Measurements from ENCODE around the gene UNG. TPM values are rescaled to one million over a fixed set of nuclear protein-coding genes. Genes with fewer than 3 reads are reported as not detected.

Gene UNG
- total and polyA plus RNA-seq, 9 of the 15 experiments (the other 6 are each of a cell fraction or from before 2014, with no cell fraction given), result 8.4 to 59.8 (median 41.0) TPM

Small RNA genes lying within 50 kb of the gene (small RNA-seq; reads per million reads assigned to genes)
- 0.11 reads per million for gene RNA5SP372

Other genes with a start within 250 kb of the UNG start
- gene SSH1, start 240.0 kb upstream of the UNG start, total RNA-seq (2014; rRNA removed), result 2.0 and 2.9 TPM in 2 replicates
- gene SSH1, start 240.0 kb upstream of the UNG start, total RNA-seq (2014; rRNA removed; fragmentation: Illumina TruSeq; extraction: Trizol), result 2.3 and 2.5 TPM in 2 replicates
- 1.7 and 2.2 TPM in 2 replicates for gene SSH1, start 240.0 kb upstream of the UNG start, total RNA-seq (2015; rRNA removed; fragmentation: Illumina TruSeq; extraction: Trizol)
- 5.5 and 6.5 TPM in 2 replicates for gene SSH1, start 240.0 kb upstream of the UNG start, total RNA-seq (2021)
- gene SSH1, start 240.0 kb upstream of the UNG start, polyA plus RNA-seq (2011; rRNA removed), result 3.4 and 4.2 TPM in 2 replicates
- 2.5 and 3.1 TPM in 2 replicates for gene SSH1, start 240.0 kb upstream of the UNG start, polyA plus RNA-seq (2014; fragmentation: Illumina TruSeq; extraction: Trizol)
- under 1 TPM; 0.41 to 0.45 TPM for gene SSH1, start 240.0 kb upstream of the UNG start, polyA plus RNA-seq (2014; fragmentation: Nextera tagmentation; extraction: Ambion mirVana)
- gene SSH1, start 240.0 kb upstream of the UNG start, polyA plus RNA-seq (2014; rRNA removed), result 2.3 and 2.8 TPM in 2 replicates
- gene DAO, start 217.5 kb upstream of the UNG start, total RNA-seq (2014; rRNA removed), result not detected in 2 replicates
- gene DAO, start 217.5 kb upstream of the UNG start, total RNA-seq (2014; rRNA removed; fragmentation: Illumina TruSeq; extraction: Trizol), result not detected in 2 replicates
- not detected in 2 replicates for gene DAO, start 217.5 kb upstream of the UNG start, total RNA-seq (2015; rRNA removed; fragmentation: Illumina TruSeq; extraction: Trizol)
- not detected in 2 replicates for gene DAO, start 217.5 kb upstream of the UNG start, total RNA-seq (2021)
- not detected in 2 replicates for gene DAO, start 217.5 kb upstream of the UNG start, polyA plus RNA-seq (2011; rRNA removed)
- gene DAO, start 217.5 kb upstream of the UNG start, polyA plus RNA-seq (2014; fragmentation: Illumina TruSeq; extraction: Trizol), result not detected in 2 replicates
- gene DAO, start 217.5 kb upstream of the UNG start, polyA plus RNA-seq (2014; fragmentation: Nextera tagmentation; extraction: Ambion mirVana), result not detected
- not detected in 2 replicates for gene DAO, start 217.5 kb upstream of the UNG start, polyA plus RNA-seq (2014; rRNA removed)
- 0.05 and 0.08 TPM in 2 replicates for gene SVOP, start 76.5 kb upstream of the UNG start, total RNA-seq (2014; rRNA removed)
- 0.04 TPM in 1 of 2 replicates, not detected in the other for gene SVOP, start 76.5 kb upstream of the UNG start, total RNA-seq (2014; rRNA removed; fragmentation: Illumina TruSeq; extraction: Trizol)
- gene SVOP, start 76.5 kb upstream of the UNG start, total RNA-seq (2015; rRNA removed; fragmentation: Illumina TruSeq; extraction: Trizol), result 0.07 and 0.08 TPM in 2 replicates
- gene SVOP, start 76.5 kb upstream of the UNG start, total RNA-seq (2021), result 0.09 TPM in 2 replicates
- 0.01 TPM in 2 replicates for gene SVOP, start 76.5 kb upstream of the UNG start, polyA plus RNA-seq (2011; rRNA removed)
- 0.04 and 0.07 TPM in 2 replicates for gene SVOP, start 76.5 kb upstream of the UNG start, polyA plus RNA-seq (2014; fragmentation: Illumina TruSeq; extraction: Trizol)
- under 1 TPM in 1 of 2 experiments, not detected in 1; 0.01 TPM for gene SVOP, start 76.5 kb upstream of the UNG start, polyA plus RNA-seq (2014; fragmentation: Nextera tagmentation; extraction: Ambion mirVana)
- 0.07 and 0.12 TPM in 2 replicates for gene SVOP, start 76.5 kb upstream of the UNG start, polyA plus RNA-seq (2014; rRNA removed)
- gene USP30, start 45.0 kb upstream of the UNG start, total RNA-seq (2014; rRNA removed), result 3.7 and 8.1 TPM in 2 replicates
- gene USP30, start 45.0 kb upstream of the UNG start, total RNA-seq (2014; rRNA removed; fragmentation: Illumina TruSeq; extraction: Trizol), result 2.7 and 3.0 TPM in 2 replicates
- 3.9 and 5.2 TPM in 2 replicates for gene USP30, start 45.0 kb upstream of the UNG start, total RNA-seq (2015; rRNA removed; fragmentation: Illumina TruSeq; extraction: Trizol)
- 7.0 and 9.8 TPM in 2 replicates for gene USP30, start 45.0 kb upstream of the UNG start, total RNA-seq (2021)
- 15.1 and 15.2 TPM in 2 replicates for gene USP30, start 45.0 kb upstream of the UNG start, polyA plus RNA-seq (2011; rRNA removed)
- gene USP30, start 45.0 kb upstream of the UNG start, polyA plus RNA-seq (2014; fragmentation: Illumina TruSeq; extraction: Trizol), result 8.7 and 9.4 TPM in 2 replicates
- gene USP30, start 45.0 kb upstream of the UNG start, polyA plus RNA-seq (2014; fragmentation: Nextera tagmentation; extraction: Ambion mirVana), result 1 to 10 TPM; 1.4 to 2.6 TPM
- 5.6 and 8.4 TPM in 2 replicates for gene USP30, start 45.0 kb upstream of the UNG start, polyA plus RNA-seq (2014; rRNA removed)
- gene ALKBH2, start 4.1 kb upstream of the UNG start, total RNA-seq (2014; rRNA removed), result 56.1 and 60.4 TPM in 2 replicates
- 30.9 and 43.8 TPM in 2 replicates for gene ALKBH2, start 4.1 kb upstream of the UNG start, total RNA-seq (2014; rRNA removed; fragmentation: Illumina TruSeq; extraction: Trizol)
- gene ALKBH2, start 4.1 kb upstream of the UNG start, total RNA-seq (2015; rRNA removed; fragmentation: Illumina TruSeq; extraction: Trizol), result 39.7 and 41.9 TPM in 2 replicates
- gene ALKBH2, start 4.1 kb upstream of the UNG start, total RNA-seq (2021), result 37.3 and 41.9 TPM in 2 replicates
- 30.9 and 32.3 TPM in 2 replicates for gene ALKBH2, start 4.1 kb upstream of the UNG start, polyA plus RNA-seq (2011; rRNA removed)
- 44.6 and 50.0 TPM in 2 replicates for gene ALKBH2, start 4.1 kb upstream of the UNG start, polyA plus RNA-seq (2014; fragmentation: Illumina TruSeq; extraction: Trizol)
- gene ALKBH2, start 4.1 kb upstream of the UNG start, polyA plus RNA-seq (2014; fragmentation: Nextera tagmentation; extraction: Ambion mirVana), result 10 to 100 TPM in 1 of 2 experiments, 1 to 10 TPM in 1; 5.9 to 13.6 TPM
- gene ALKBH2, start 4.1 kb upstream of the UNG start, polyA plus RNA-seq (2014; rRNA removed), result 47.4 and 50.5 TPM in 2 replicates
- gene ACACB, start 19.0 kb downstream of the UNG start, total RNA-seq (2014; rRNA removed), result 1.5 and 2.5 TPM in 2 replicates
- gene ACACB, start 19.0 kb downstream of the UNG start, total RNA-seq (2014; rRNA removed; fragmentation: Illumina TruSeq; extraction: Trizol), result 0.62 and 0.77 TPM in 2 replicates
- gene ACACB, start 19.0 kb downstream of the UNG start, total RNA-seq (2015; rRNA removed; fragmentation: Illumina TruSeq; extraction: Trizol), result 1.1 and 1.6 TPM in 2 replicates
- gene ACACB, start 19.0 kb downstream of the UNG start, total RNA-seq (2021), result 2.5 and 2.8 TPM in 2 replicates
- gene ACACB, start 19.0 kb downstream of the UNG start, polyA plus RNA-seq (2011; rRNA removed), result 0.10 and 0.32 TPM in 2 replicates
- 0.83 and 0.87 TPM in 2 replicates for gene ACACB, start 19.0 kb downstream of the UNG start, polyA plus RNA-seq (2014; fragmentation: Illumina TruSeq; extraction: Trizol)
- under 1 TPM; 0.10 to 0.18 TPM for gene ACACB, start 19.0 kb downstream of the UNG start, polyA plus RNA-seq (2014; fragmentation: Nextera tagmentation; extraction: Ambion mirVana)
- 0.31 and 1.3 TPM in 2 replicates for gene ACACB, start 19.0 kb downstream of the UNG start, polyA plus RNA-seq (2014; rRNA removed)
- not detected in 2 replicates for gene FOXN4, start 211.7 kb downstream of the UNG start, total RNA-seq (2014; rRNA removed)
- gene FOXN4, start 211.7 kb downstream of the UNG start, total RNA-seq (2014; rRNA removed; fragmentation: Illumina TruSeq; extraction: Trizol), result not detected in 2 replicates
- not detected in 2 replicates for gene FOXN4, start 211.7 kb downstream of the UNG start, total RNA-seq (2015; rRNA removed; fragmentation: Illumina TruSeq; extraction: Trizol)
- gene FOXN4, start 211.7 kb downstream of the UNG start, total RNA-seq (2021), result not detected in 2 replicates
- gene FOXN4, start 211.7 kb downstream of the UNG start, polyA plus RNA-seq (2011; rRNA removed), result not detected in 2 replicates
- gene FOXN4, start 211.7 kb downstream of the UNG start, polyA plus RNA-seq (2014; fragmentation: Illumina TruSeq; extraction: Trizol), result not detected in 2 replicates
- gene FOXN4, start 211.7 kb downstream of the UNG start, polyA plus RNA-seq (2014; fragmentation: Nextera tagmentation; extraction: Ambion mirVana), result not detected
- gene FOXN4, start 211.7 kb downstream of the UNG start, polyA plus RNA-seq (2014; rRNA removed), result not detected in 2 replicates

Data from K562 (cell line).